ENCODE measurements around the gene DSCAML1.

The DSCAML1 gene

GRCh38 chr11:117488996-117489952, 307.7 kb downstream of the DSCAML1 start:
- no peak for DNase-seq (ENCODE audit: low read depth)
- no peak for TF ChIP-seq CTCF (IDR thresholded peaks at IDR 0.05; ENCODE audit: control insufficient read depth, insufficient read depth, low read depth, low read length, missing control alignments)
- H3K4me3 ChIP-seq (ENCODE audit: control insufficient read depth, low read depth, low read length): no peak overlapping the region

- TF ChIP-seq CTCF (IDR thresholded peaks at IDR 0.05; ENCODE audit: control insufficient read depth, insufficient read depth, low read depth, low read length, missing control alignments): no peak
- no peak for DNase-seq (ENCODE audit: low read depth)
- H3K4me3 ChIP-seq (ENCODE audit: control insufficient read depth, low read depth, low read length): no peak overlapping the region
Observed at GRCh38 chr11:117486059-117486458, 311.0 kb downstream of the DSCAML1 start.

- no peak for DNase-seq (ENCODE audit: low read depth)
- no peak overlapping the region for H3K4me3 ChIP-seq (ENCODE audit: control insufficient read depth, low read depth, low read length)
- TF ChIP-seq CTCF (IDR thresholded peaks at IDR 0.05; ENCODE audit: control insufficient read depth, insufficient read depth, low read depth, low read length, missing control alignments): no peak
Observed at GRCh38 chr11:117484156-117484555, 312.9 kb downstream of the DSCAML1 start.

- no peak overlapping the region for H3K4me3 ChIP-seq (ENCODE audit: control insufficient read depth, low read depth, low read length)
- DNase-seq (ENCODE audit: low read depth): no peak
- no peak for TF ChIP-seq CTCF (IDR thresholded peaks at IDR 0.05; ENCODE audit: control insufficient read depth, insufficient read depth, low read depth, low read length, missing control alignments)
Observed at GRCh38 chr11:117483372-117483771, 313.6 kb downstream of the DSCAML1 start.

- DNase-seq (ENCODE audit: low read depth): no peak
- no peak overlapping the region for H3K4me3 ChIP-seq (ENCODE audit: control insufficient read depth, low read depth, low read length)
- TF ChIP-seq CTCF (IDR thresholded peaks at IDR 0.05; ENCODE audit: control insufficient read depth, insufficient read depth, low read depth, low read length, missing control alignments): no peak
Observed at GRCh38 chr11:117482881-117483280, 314.1 kb downstream of the DSCAML1 start.

GRCh38 chr11:117481885-117482284, 315.1 kb downstream of the DSCAML1 start:
- TF ChIP-seq CTCF (IDR thresholded peaks at IDR 0.05; ENCODE audit: control insufficient read depth, insufficient read depth, low read depth, low read length, missing control alignments): no peak
- no peak for DNase-seq (ENCODE audit: low read depth)
- H3K4me3 ChIP-seq (ENCODE audit: control insufficient read depth, low read depth, low read length): no peak overlapping the region

Data from AG09309 (cell line).